ENCODE data around the gene LRRC70.

GRCh38 chr5:62550103-62550502 is 28.5 kb upstream of the LRRC70 start:
- TF ChIP-seq, protein P1, sequence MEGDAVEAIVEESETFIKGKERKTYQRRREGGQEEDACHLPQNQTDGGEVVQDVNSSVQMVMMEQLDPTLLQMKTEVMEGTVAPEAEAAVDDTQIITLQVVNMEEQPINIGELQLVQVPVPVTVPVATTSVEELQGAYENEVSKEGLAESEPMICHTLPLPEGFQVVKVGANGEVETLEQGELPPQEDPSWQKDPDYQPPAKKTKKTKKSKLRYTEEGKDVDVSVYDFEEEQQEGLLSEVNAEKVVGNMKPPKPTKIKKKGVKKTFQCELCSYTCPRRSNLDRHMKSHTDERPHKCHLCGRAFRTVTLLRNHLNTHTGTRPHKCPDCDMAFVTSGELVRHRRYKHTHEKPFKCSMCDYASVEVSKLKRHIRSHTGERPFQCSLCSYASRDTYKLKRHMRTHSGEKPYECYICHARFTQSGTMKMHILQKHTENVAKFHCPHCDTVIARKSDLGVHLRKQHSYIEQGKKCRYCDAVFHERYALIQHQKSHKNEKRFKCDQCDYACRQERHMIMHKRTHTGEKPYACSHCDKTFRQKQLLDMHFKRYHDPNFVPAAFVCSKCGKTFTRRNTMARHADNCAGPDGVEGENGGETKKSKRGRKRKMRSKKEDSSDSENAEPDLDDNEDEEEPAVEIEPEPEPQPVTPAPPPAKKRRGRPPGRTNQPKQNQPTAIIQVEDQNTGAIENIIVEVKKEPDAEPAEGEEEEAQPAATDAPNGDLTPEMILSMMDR (IDR thresholded peaks at IDR 0.05) = no peak
- TF ChIP-seq POLR2A (IDR thresholded peaks at IDR 0.05) = no peak

Measured in adrenal gland (tissue), 5 donors.